ENCODE data around the gene NUAK2.

Gene NUAK2

GRCh38 chr1:205319081-205320018 is 2.2 kb downstream of the NUAK2 start (continued):
- TF ChIP-seq ZNF449 (tag by site-specific recombination; IDR thresholded peaks at IDR 0.05): no peak
- TF ChIP-seq ZBTB20 (tag by site-specific recombination; IDR thresholded peaks at IDR 0.05): peak; percentile 57; the same call in 1 of the 2 replicates
- no peak for TF ChIP-seq MEIS1 (CRISPR knock-in tag; IDR thresholded peaks at IDR 0.05; ENCODE audit: borderline replicate concordance)
- TF ChIP-seq, protein P1, sequence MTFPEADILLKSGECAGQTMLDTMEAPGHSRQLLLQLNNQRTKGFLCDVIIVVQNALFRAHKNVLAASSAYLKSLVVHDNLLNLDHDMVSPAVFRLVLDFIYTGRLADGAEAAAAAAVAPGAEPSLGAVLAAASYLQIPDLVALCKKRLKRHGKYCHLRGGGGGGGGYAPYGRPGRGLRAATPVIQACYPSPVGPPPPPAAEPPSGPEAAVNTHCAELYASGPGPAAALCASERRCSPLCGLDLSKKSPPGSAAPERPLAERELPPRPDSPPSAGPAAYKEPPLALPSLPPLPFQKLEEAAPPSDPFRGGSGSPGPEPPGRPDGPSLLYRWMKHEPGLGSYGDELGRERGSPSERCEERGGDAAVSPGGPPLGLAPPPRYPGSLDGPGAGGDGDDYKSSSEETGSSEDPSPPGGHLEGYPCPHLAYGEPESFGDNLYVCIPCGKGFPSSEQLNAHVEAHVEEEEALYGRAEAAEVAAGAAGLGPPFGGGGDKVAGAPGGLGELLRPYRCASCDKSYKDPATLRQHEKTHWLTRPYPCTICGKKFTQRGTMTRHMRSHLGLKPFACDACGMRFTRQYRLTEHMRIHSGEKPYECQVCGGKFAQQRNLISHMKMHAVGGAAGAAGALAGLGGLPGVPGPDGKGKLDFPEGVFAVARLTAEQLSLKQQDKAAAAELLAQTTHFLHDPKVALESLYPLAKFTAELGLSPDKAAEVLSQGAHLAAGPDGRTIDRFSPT (tag by site-specific recombination; IDR thresholded peaks at IDR 0.05): no peak
- no peak for TF ChIP-seq ZNF664 (tag by site-specific recombination; IDR thresholded peaks at IDR 0.05)
- no peak for TF ChIP-seq KLF1 (tag by site-specific recombination; IDR thresholded peaks at IDR 0.05)
- no peak for TF ChIP-seq ZNF416 (tag by site-specific recombination; IDR thresholded peaks at IDR 0.05)
- TF ChIP-seq, protein P2, sequence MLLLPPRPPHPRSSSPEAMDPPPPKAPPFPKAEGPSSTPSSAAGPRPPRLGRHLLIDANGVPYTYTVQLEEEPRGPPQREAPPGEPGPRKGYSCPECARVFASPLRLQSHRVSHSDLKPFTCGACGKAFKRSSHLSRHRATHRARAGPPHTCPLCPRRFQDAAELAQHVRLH (tag by site-specific recombination; IDR thresholded peaks at IDR 0.05): no peak
- TF ChIP-seq ZNF549 (tag by site-specific recombination; IDR thresholded peaks at IDR 0.05): no peak
- TF ChIP-seq SCRT1 (tag by site-specific recombination; IDR thresholded peaks at IDR 0.05; ENCODE audit: borderline replicate concordance): no peak
- TF ChIP-seq ZNF362 (tag by site-specific recombination; IDR thresholded peaks at IDR 0.05): no peak
- TF ChIP-seq ZNF433 (tag by site-specific recombination; IDR thresholded peaks at IDR 0.05; ENCODE audit: low read depth): no peak
- TF ChIP-seq ZNF112 (tag by site-specific recombination; IDR thresholded peaks at IDR 0.05): no peak
- TF ChIP-seq ZNF626 (tag by site-specific recombination; IDR thresholded peaks at IDR 0.05): no peak
- no peak for TF ChIP-seq TRIM28 (IDR thresholded peaks at IDR 0.05; ENCODE audit: borderline replicate concordance, low read length)
- no peak for TF ChIP-seq PRDM6 (tag by site-specific recombination; IDR thresholded peaks at IDR 0.05)
- TF ChIP-seq ZNF223 (tag by site-specific recombination; IDR thresholded peaks at IDR 0.05): no peak
- TF ChIP-seq ZNF211 (tag by site-specific recombination; IDR thresholded peaks at IDR 0.05; ENCODE audit: low read depth): no peak
- TF ChIP-seq ZNF19 (tag by site-specific recombination; IDR thresholded peaks at IDR 0.05; ENCODE audit: low read depth): no peak
- TF ChIP-seq ZNF830 (tag by site-specific recombination; IDR thresholded peaks at IDR 0.05; ENCODE audit: low read depth): no peak
- peak; percentile 51; the same call in 1 of the 2 replicates for TF ChIP-seq ZSCAN4 (tag by site-specific recombination; IDR thresholded peaks at IDR 0.05)
- TF ChIP-seq ZNF266 (tag by site-specific recombination; IDR thresholded peaks at IDR 0.05; ENCODE audit: low read depth): no peak
- no peak for TF ChIP-seq YY1 (tag by site-specific recombination; IDR thresholded peaks at IDR 0.05)
- TF ChIP-seq ZXDB (tag by site-specific recombination; IDR thresholded peaks at IDR 0.05): peak; percentile 16; the same call in 1 of the 2 replicates
- TF ChIP-seq ZNF184 (tag by site-specific recombination; IDR thresholded peaks at IDR 0.05): no peak
- no peak for TF ChIP-seq ZNF146 (tag by site-specific recombination; IDR thresholded peaks at IDR 0.05)
- TF ChIP-seq ZBTB8A (tag by site-specific recombination; IDR thresholded peaks at IDR 0.05): 0 out of 2 replicates have a peak, but pooled peaks have one; percentile 35
- no peak for TF ChIP-seq ZNF133 (tag by site-specific recombination; IDR thresholded peaks at IDR 0.05)
